OCI-LY7 (cell line): Measurements from ENCODE around the gene IMMP2L. TPM values are rescaled to one million over a fixed set of nuclear protein-coding genes. Genes with fewer than 3 reads are reported as not detected.
"Not testable (repeated sequence)": the region's sequence is repeated elsewhere in the genome, so short reads cannot be mapped to it uniquely, and the experiment has no call there.

Experiments
- BruUV-seq: library from RNA; stranded (reverse); fragments of 400-500 nt; replicated peaks from 2 replicates; lab custom pipeline; 2021; lab: Mats Ljungman, UMichigan
- CTCF ChIA-PET: fragments of 300-600 bp; sonication (Branson Sonifier 250); formaldehyde crosslinking; loops from one replicate; lab custom pipeline; 2022; ENCODE audit warnings: antibody characterized with exemption; ENCODE audit not compliant: unreplicated experiment; lab: Charles Lee
- POLR2A ChIA-PET: fragments of 300-600 bp; sonication (Branson Sonifier 250); formaldehyde crosslinking; loops from one replicate; lab custom pipeline; 2022; ENCODE audit warnings: antibody characterized with exemption; lab: Charles Lee
- DNase-seq: peaks from one replicate; pipeline ENCODE4 v3.0.0-alpha.2; 2015; ENCODE audit warnings: low spot score
- H2AFZ ChIP-seq: fragments of 200-600 bp; sonication (generic), shearing (Covaris generic); 2 replicates; pipeline ENCODE4 v1.6.1; 2014; ENCODE audit warnings: mild to moderate bottlenecking, antibody characterized with exemption, low read length, moderate library complexity
- H3K27ac ChIP-seq: fragments of 200-600 bp; sonication (generic); 2 replicates; pipeline ENCODE4 v1.5.1; 2014; ENCODE audit warnings: mixed run types, low read depth, mild to moderate bottlenecking, moderate library complexity, low read length, inconsistent platforms; ENCODE audit not compliant: poor library complexity, severe bottlenecking
- H3K36me3 ChIP-seq: fragments of 200-600 bp; sonication (generic); 2 replicates; pipeline ENCODE4 v1.6.1; 2014; ENCODE audit warnings: mild to moderate bottlenecking, antibody characterized with exemption, low read length, moderate library complexity, mixed read lengths; ENCODE audit not compliant: insufficient read depth
- H3K4me1 ChIP-seq: fragments of 200-600 bp; sonication (generic); 2 replicates; pipeline ENCODE4 v1.5.1; 2014; ENCODE audit warnings: mild to moderate bottlenecking, low read length; ENCODE audit not compliant: insufficient read depth, poor library complexity, severe bottlenecking
- H3K4me2 ChIP-seq: fragments of 200-600 bp; sonication (generic); 2 replicates; pipeline ENCODE4 v1.6.1; 2014; ENCODE audit warnings: mild to moderate bottlenecking, low read length
- H3K4me3 ChIP-seq: fragments of 200-600 bp; sonication (generic); 2 replicates; pipeline ENCODE4 v1.5.1; 2014; ENCODE audit warnings: mild to moderate bottlenecking, low read depth, low read length; ENCODE audit not compliant: poor library complexity, severe bottlenecking
- H3K79me2 ChIP-seq: fragments of 200-600 bp; sonication (generic); 2 replicates; pipeline ENCODE4 v1.6.1; 2016; ENCODE audit warnings: low read depth, mild to moderate bottlenecking, low read length, moderate library complexity, mixed read lengths; ENCODE audit not compliant: insufficient read depth
- H3K9me2 ChIP-seq: fragments of 200-600 bp; sonication (generic); 2 replicates; pipeline ENCODE4 v1.6.1; 2016; ENCODE audit warnings: mild to moderate bottlenecking, low read length, mixed read lengths; ENCODE audit not compliant: insufficient read depth
- H3K9me3 ChIP-seq: fragments of 200-600 bp; sonication (generic); 2 replicates; pipeline ENCODE4 v1.6.1; 2014; ENCODE audit warnings: mild to moderate bottlenecking, mixed run types, low read length, mixed read lengths
- H4K20me1 ChIP-seq: fragments of 200-600 bp; sonication (generic); 2 replicates; pipeline ENCODE4 v1.6.1; 2014; ENCODE audit warnings: mild to moderate bottlenecking, antibody characterized with exemption, low read length, moderate library complexity, mixed read lengths; ENCODE audit not compliant: insufficient read depth
- CTCF ChIP-seq: fragments of 200-600 bp; sonication (generic); conservative IDR thresholded peaks from 2 replicates; pipeline ENCODE4 v1.5.1; 2014; ENCODE audit warnings: mild to moderate bottlenecking, antibody characterized with exemption, low read length, moderate library complexity, mixed read lengths
- EZH2phosphoT487 ChIP-seq: fragments of 200-600 bp; sonication (generic); IDR thresholded peaks from 2 replicates; pipeline ENCODE4 v1.6.1; 2018; ENCODE audit warnings: low read depth, borderline replicate concordance, mild to moderate bottlenecking, mixed run types, antibody characterized with exemption, low read length, moderate library complexity, mixed read lengths
- intact Hi-C: fragments of 100-400 bp; cut with micrococcal nuclease; formaldehyde crosslinking; loops from one replicate; pipeline ENCODE4 v1.10.0; 2022; ENCODE audit not compliant: unreplicated experiment
- total RNA-seq, 2 experiments: library from RNA; depleted of rRNA in 1 of 2; stranded (reverse); fragments of >200 nt in 1 of 2; shearing (Covaris generic) in 1 of 2; gene quantifications; 2 replicates each; pipeline ENCODE4 v1.2.3, GENCODE V29; 2014 to 2022

IMMP2L gene
- total RNA-seq, 2 experiments from 2014 or later = 8.0 to 25.4 TPM

DNA sequence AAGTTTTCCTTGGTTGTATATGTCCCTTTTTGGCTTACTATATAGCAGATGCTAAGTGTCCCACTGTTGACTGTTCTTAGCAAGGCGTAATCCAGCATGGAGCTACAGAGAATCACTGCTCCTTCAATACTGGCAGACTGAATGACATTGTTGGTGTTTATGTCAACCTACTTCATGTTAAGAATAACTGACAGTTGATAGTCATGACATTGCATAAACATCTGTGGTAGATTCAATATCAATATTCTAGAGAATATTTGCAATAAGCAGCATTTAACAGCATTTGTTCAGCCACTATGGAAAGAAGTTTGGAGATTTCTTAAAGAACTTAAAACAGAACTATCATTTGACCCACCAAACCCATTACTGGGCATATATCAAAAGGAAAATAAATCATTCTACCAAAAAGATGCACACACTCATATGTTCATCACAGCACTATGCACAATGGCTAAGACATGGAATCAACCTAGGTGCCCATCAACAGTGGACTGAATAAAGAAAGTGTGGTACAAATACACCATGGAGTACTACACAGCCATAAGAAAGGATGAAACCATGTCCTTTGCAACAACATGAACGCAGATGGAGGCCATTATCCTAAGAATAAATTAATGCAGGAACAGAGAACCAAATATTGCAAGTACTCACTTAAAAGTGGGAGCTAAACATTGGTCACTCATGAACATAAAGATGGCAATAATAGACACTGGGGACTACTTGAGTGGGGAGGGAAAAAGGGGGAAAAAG is 88.7 kb downstream of the IMMP2L start:
- DNase-seq = no peak
- TF ChIP-seq CTCF (no peak), EZH2phosphoT487 (no peak)
- BruUV-seq = no TSS peak
- Histone ChIP-seq H2AFZ (no peak overlapping the region), H4K20me1 (no peaks in the 10 kb centered on the region), H3K4me1 (no peaks in the 10 kb centered on the region), H3K27ac (no peak overlapping the region), H3K36me3 (no peaks in the 10 kb centered on the region), H3K79me2 (no peaks in the 10 kb centered on the region), H3K4me3 (no peak overlapping the region), H3K4me2 (no peak overlapping the region), H3K9me3 (no peaks in the 10 kb centered on the region), H3K9me2 (no peaks in the 10 kb centered on the region)
- intact Hi-C loops = no loop called here
- ChIA-PET POLR2A (interaction anchor here (1.0 kb wide), 1 partner anchor 89 kb away, joined by 3 read pairs; the partner anchor contains the start of gene IMMP2L), CTCF (no interaction called here)

DNA sequence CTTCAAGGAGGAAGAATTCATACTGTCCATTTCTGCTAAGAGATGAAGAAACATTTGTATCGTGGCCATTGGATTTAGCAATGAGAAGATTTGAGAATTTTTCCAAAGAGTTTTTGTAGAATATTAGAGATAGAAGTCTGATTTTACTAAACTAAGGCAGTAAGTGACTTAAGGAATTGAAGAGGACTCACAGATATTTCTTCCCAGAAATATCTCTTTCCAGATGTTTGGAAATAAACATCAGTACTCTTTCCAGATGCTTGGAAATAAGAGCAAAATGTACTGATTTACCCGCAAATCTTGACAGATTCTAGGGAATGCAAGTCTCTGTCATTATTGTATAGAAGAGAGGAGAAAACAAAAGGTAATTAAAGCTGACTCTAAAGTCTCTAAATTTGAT is 91.3 kb downstream of the IMMP2L start:
- Histone ChIP-seq H3K4me1 (no peaks in the 10 kb centered on the region), H3K4me2 (no peak overlapping the region), H3K9me3 (no peaks in the 10 kb centered on the region), H2AFZ (no peak overlapping the region), H3K27ac (no peak overlapping the region), H3K36me3 (no peaks in the 10 kb centered on the region), H3K79me2 (no peaks in the 10 kb centered on the region), H4K20me1 (no peaks in the 10 kb centered on the region), H3K9me2 (no peaks in the 10 kb centered on the region), H3K4me3 (no peak overlapping the region)
- intact Hi-C loops = no loop called here
- no TSS peak for BruUV-seq
- TF ChIP-seq CTCF (no peak), EZH2phosphoT487 (no peak)
- POLR2A ChIA-PET = no interaction called here
- no peak for DNase-seq
- CTCF ChIA-PET = no interaction called here

- intact Hi-C loops, H3K36me3 ChIP-seq: not testable (repeated sequence)
Observed at GRCh38 chr7:111469894-111470293, 92.4 kb downstream of the IMMP2L start.

DNA sequence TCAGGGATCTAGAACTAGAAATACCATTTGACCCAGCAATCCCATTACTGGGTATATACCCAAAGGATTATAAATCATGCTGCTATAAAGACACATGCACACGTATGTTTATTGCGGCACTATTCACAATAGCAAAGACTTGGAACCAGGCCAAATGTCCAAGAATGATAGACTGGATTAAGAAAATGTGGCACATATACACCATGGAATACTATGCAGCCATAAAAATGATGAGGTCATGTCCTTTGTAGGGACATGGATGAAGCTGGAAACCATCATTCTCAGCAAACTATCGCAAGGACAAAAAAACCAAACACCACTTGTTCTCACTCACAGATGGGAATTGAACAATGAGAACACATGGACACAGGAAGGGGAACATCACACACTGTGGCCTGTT is 96.5 kb downstream of the IMMP2L start:
- H3K79me2 ChIP-seq, H3K4me1 ChIP-seq, H2AFZ ChIP-seq, H3K27ac ChIP-seq, DNase-seq, intact Hi-C loops, BruUV-seq, CTCF ChIA-PET, H3K4me3 ChIP-seq, H4K20me1 ChIP-seq, POLR2A ChIA-PET, H3K36me3 ChIP-seq, H3K9me3 ChIP-seq, H3K4me2 ChIP-seq, H3K9me2 ChIP-seq: not testable (repeated sequence)

More at GRCh38 chr7:111469894-111470293, 92.4 kb downstream of the IMMP2L start:
- H3K27ac ChIP-seq, H3K4me1 ChIP-seq, H3K9me2 ChIP-seq, H3K9me3 ChIP-seq, DNase-seq, CTCF ChIA-PET, BruUV-seq, H3K4me3 ChIP-seq, H3K4me2 ChIP-seq, H4K20me1 ChIP-seq, H2AFZ ChIP-seq, H3K79me2 ChIP-seq, POLR2A ChIA-PET: not testable (repeated sequence)
